HEK293 (cell line): ENCODE data around the gene MRPL18.

Source experiments
- FEZF1 ChIP-seq: fragments of 450-650 bp; formaldehyde crosslinking; IDR thresholded peaks from 2 replicates; pipeline ENCODE4 v1.5.1; 2016; ENCODE audit warnings: missing biosample characterization, missing genetic modification characterization
- GLIS2 ChIP-seq: fragments of 450-650 bp; formaldehyde crosslinking; IDR thresholded peaks from 2 replicates; pipeline ENCODE4 v1.5.1; 2016; ENCODE audit warnings: missing biosample characterization, missing genetic modification characterization
- KLF10 ChIP-seq: fragments of 450-650 bp; IDR thresholded peaks from 2 replicates; pipeline ENCODE4 v1.5.1; 2018; ENCODE audit warnings: missing biosample characterization, mild to moderate bottlenecking, missing genetic modification characterization
- KLF9 ChIP-seq: fragments of 450-650 bp; formaldehyde crosslinking; IDR thresholded peaks from 2 replicates; pipeline ENCODE4 v1.5.1; 2016; ENCODE audit warnings: missing biosample characterization, missing genetic modification characterization, low read depth
- MZF1 ChIP-seq: fragments of 450-650 bp; formaldehyde crosslinking; IDR thresholded peaks from 2 replicates; pipeline ENCODE4 v1.5.1; 2017; ENCODE audit warnings: missing biosample characterization, missing genetic modification characterization, borderline replicate concordance
- OVOL3 ChIP-seq: fragments of 450-650 bp; formaldehyde crosslinking; IDR thresholded peaks from 2 replicates; pipeline ENCODE4 v1.5.1; 2016; ENCODE audit warnings: missing biosample characterization, missing genetic modification characterization
- PBX3 ChIP-seq: sonication (generic); formaldehyde crosslinking; IDR thresholded peaks from 2 replicates; pipeline ENCODE4 v1.8.1; 2022; ENCODE audit warnings: mild to moderate bottlenecking, moderate library complexity, missing genetic modification reagents
- PRDM1 ChIP-seq: fragments of 450-650 bp; formaldehyde crosslinking; IDR thresholded peaks from 2 replicates; pipeline ENCODE4; 2016; ENCODE audit warnings: missing biosample characterization, missing genetic modification characterization
- PRDM6 ChIP-seq: fragments of 450-650 bp; formaldehyde crosslinking; IDR thresholded peaks from 2 replicates; pipeline ENCODE4 v1.5.1; 2017; ENCODE audit warnings: missing biosample characterization, missing genetic modification characterization
- RBAK ChIP-seq: fragments of 450-650 bp; formaldehyde crosslinking; IDR thresholded peaks from 2 replicates; pipeline ENCODE4 v1.5.1; 2016; ENCODE audit warnings: missing biosample characterization, missing genetic modification characterization
- TRIM28 ChIP-seq: IDR thresholded peaks from 2 replicates; pipeline ENCODE4 v1.6.1; 2011; ENCODE audit warnings: low read length, control low read depth, borderline replicate concordance
- ZBTB48 ChIP-seq: fragments of 450-650 bp; formaldehyde crosslinking; IDR thresholded peaks from 2 replicates; pipeline ENCODE4 v1.5.1; 2016; ENCODE audit warnings: missing biosample characterization, missing genetic modification characterization
- ZNF114 ChIP-seq: fragments of 450-650 bp; formaldehyde crosslinking; IDR thresholded peaks from 2 replicates; pipeline ENCODE4 v1.5.0; 2017; ENCODE audit warnings: missing biosample characterization, missing genetic modification characterization
- ZNF146 ChIP-seq: fragments of 450-650 bp; formaldehyde crosslinking; IDR thresholded peaks from 2 replicates; pipeline ENCODE4 v1.5.1; 2016; ENCODE audit warnings: missing biosample characterization, missing genetic modification characterization
- ZNF184 ChIP-seq: fragments of 450-650 bp; IDR thresholded peaks from 2 replicates; pipeline ENCODE4 v1.5.1; 2018; ENCODE audit warnings: missing biosample characterization, mild to moderate bottlenecking, missing genetic modification characterization
- ZNF19 ChIP-seq: fragments of 450-650 bp; formaldehyde crosslinking; IDR thresholded peaks from 2 replicates; pipeline ENCODE4; 2016; ENCODE audit warnings: missing biosample characterization, missing genetic modification characterization, low read depth
- ZNF202 ChIP-seq: fragments of 450-650 bp; formaldehyde crosslinking; IDR thresholded peaks from 2 replicates; pipeline ENCODE4 v1.5.1; 2016; ENCODE audit warnings: missing biosample characterization, missing genetic modification characterization, borderline replicate concordance
- ZNF239 ChIP-seq: fragments of 450-650 bp; formaldehyde crosslinking; IDR thresholded peaks from 2 replicates; pipeline ENCODE4 v1.5.1; 2016; ENCODE audit warnings: missing biosample characterization, missing genetic modification characterization
- ZNF510 ChIP-seq: fragments of 450-650 bp; formaldehyde crosslinking; IDR thresholded peaks from 2 replicates; pipeline ENCODE4 v1.5.1; 2018; ENCODE audit warnings: mild to moderate bottlenecking, missing genetic modification characterization, missing biosample characterization; ENCODE audit not compliant: insufficient replicate concordance
- ZNF555 ChIP-seq: fragments of 450-650 bp; formaldehyde crosslinking; conservative IDR thresholded peaks from 2 replicates; pipeline ENCODE4 v1.5.1; 2017; ENCODE audit warnings: missing biosample characterization, mild to moderate bottlenecking, missing genetic modification characterization, inconsistent platforms
- ZNF621 ChIP-seq: fragments of 450-650 bp; formaldehyde crosslinking; IDR thresholded peaks from 2 replicates; pipeline ENCODE4 v1.5.1; 2017; ENCODE audit warnings: missing biosample characterization, missing genetic modification characterization
- ZNF624 ChIP-seq: fragments of 450-650 bp; formaldehyde crosslinking; IDR thresholded peaks from 2 replicates; pipeline ENCODE4 v1.5.1; 2017; ENCODE audit warnings: missing biosample characterization, missing genetic modification characterization
- ZNF776 ChIP-seq: fragments of 450-650 bp; formaldehyde crosslinking; IDR thresholded peaks from 2 replicates; pipeline ENCODE4 v1.5.0; 2017; ENCODE audit warnings: missing biosample characterization, missing genetic modification characterization, borderline replicate concordance
- ZNF777 ChIP-seq: fragments of 450-650 bp; formaldehyde crosslinking; IDR thresholded peaks from 2 replicates; pipeline ENCODE4 v1.5.1; 2017; ENCODE audit warnings: missing biosample characterization, missing genetic modification characterization, borderline replicate concordance
- ZSCAN16 ChIP-seq: fragments of 450-650 bp; formaldehyde crosslinking; IDR thresholded peaks from 2 replicates; pipeline ENCODE4 v1.5.1; 2016; ENCODE audit warnings: missing biosample characterization, missing genetic modification characterization
- TF ChIP-seq, protein P1 (sequence below): fragments of 450-650 bp; formaldehyde crosslinking; conservative IDR thresholded peaks from 2 replicates; pipeline ENCODE4 v1.5.1; 2016; ENCODE audit warnings: low read depth, missing biosample characterization, missing genetic modification characterization
- TF ChIP-seq, protein P2 (sequence below): fragments of 450-650 bp; formaldehyde crosslinking; IDR thresholded peaks from 2 replicates; pipeline ENCODE4 v1.5.1; 2016; ENCODE audit warnings: missing biosample characterization, missing genetic modification characterization, borderline replicate concordance
- TF ChIP-seq, protein P3 (sequence below): fragments of 450-650 bp; formaldehyde crosslinking; IDR thresholded peaks from 2 replicates; pipeline ENCODE4; 2016; ENCODE audit warnings: missing biosample characterization, missing genetic modification characterization
- TF ChIP-seq, protein P4 (sequence below): fragments of 450-650 bp; formaldehyde crosslinking; IDR thresholded peaks from 2 replicates; pipeline ENCODE4 v1.5.0; 2017; ENCODE audit warnings: missing biosample characterization, missing genetic modification characterization, borderline replicate concordance

MRPL18 gene

DNA sequence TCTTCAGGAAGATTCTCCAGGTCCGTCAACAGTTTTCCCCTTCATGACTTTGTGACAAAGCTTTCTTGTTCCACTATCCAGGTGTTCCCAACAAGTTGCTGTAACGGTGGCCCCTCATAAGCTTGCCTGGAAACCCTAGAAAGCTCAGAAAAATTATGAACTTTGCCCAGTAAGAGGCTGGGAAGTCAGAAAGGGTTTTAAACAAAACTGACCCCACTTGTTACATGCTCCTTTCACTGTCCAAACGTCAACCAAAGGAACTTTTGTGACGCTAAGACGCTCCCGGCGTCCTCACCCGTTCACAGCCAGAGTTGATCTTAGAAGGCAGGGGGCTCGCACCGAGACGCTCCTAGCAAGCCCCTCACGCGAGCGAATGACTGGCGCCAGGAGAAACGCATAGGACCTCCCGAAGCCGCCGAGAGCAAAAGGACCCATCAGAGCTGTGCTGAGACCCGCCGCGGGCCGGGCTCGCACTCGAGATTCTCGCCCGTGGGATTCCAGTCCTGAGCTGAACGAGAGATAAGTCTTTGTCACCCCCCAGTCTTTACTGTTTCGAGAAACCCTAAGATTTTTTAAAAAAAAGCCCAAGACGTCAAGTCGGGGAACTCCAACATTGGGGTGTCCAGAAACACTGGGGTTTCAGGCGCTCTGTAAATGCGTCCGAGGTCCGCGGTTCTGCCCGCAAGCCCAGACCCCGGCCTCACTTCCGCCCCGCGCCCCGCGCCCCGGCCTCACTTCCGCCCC lies 29.0 kb upstream of the MRPL18 start (continued):
- TF ChIP-seq, protein P1, sequence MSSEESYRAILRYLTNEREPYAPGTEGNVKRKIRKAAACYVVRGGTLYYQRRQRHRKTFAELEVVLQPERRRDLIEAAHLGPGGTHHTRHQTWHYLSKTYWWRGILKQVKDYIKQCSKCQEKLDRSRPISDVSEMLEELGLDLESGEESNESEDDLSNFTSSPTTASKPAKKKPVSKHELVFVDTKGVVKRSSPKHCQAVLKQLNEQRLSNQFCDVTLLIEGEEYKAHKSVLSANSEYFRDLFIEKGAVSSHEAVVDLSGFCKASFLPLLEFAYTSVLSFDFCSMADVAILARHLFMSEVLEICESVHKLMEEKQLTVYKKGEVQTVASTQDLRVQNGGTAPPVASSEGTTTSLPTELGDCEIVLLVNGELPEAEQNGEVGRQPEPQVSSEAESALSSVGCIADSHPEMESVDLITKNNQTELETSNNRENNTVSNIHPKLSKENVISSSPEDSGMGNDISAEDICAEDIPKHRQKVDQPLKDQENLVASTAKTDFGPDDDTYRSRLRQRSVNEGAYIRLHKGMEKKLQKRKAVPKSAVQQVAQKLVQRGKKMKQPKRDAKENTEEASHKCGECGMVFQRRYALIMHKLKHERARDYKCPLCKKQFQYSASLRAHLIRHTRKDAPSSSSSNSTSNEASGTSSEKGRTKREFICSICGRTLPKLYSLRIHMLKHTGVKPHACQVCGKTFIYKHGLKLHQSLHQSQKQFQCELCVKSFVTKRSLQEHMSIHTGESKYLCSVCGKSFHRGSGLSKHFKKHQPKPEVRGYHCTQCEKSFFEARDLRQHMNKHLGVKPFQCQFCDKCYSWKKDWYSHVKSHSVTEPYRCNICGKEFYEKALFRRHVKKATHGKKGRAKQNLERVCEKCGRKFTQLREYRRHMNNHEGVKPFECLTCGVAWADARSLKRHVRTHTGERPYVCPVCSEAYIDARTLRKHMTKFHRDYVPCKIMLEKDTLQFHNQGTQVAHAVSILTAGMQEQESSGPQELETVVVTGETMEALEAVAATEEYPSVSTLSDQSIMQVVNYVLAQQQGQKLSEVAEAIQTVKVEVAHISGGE (tag by site-specific recombination): peak; percentile 75
- TF ChIP-seq ZNF146 (tag by site-specific recombination) (no peak), ZNF184 (tag by site-specific recombination) (no peak), ZBTB48 (tag by site-specific recombination) (no peak), ZSCAN16 (no peak), KLF10 (no peak), ZNF239 (tag by site-specific recombination) (no peak), ZNF510 (tag by site-specific recombination) (no peak), PRDM1 (0 out of 2 replicates have a peak, but pooled peaks have one; percentile 4), OVOL3 (tag by site-specific recombination) (no peak), FEZF1 (tag by site-specific recombination) (no peak), GLIS2 (tag by site-specific recombination) (peak; percentile 12; the same call in 1 of the 2 replicates), ZNF202 (tag by site-specific recombination) (no peak), ZNF555 (tag by site-specific recombination) (no peak), ZNF776 (no peak), ZNF621 (no peak), RBAK (tag by site-specific recombination) (no peak), ZNF624 (no peak), TRIM28 (no peak), KLF9 (tag by site-specific recombination) (no peak), ZNF19 (no peak), MZF1 (no peak), ZNF777 (tag by site-specific recombination) (0 out of 2 replicates have a peak, but pooled peaks have one; percentile 21), ZNF114 (tag by site-specific recombination) (no peak), PRDM6 (no peak), PBX3 (CRISPR knock-in tag) (no peak; the same call in 1 of the 2 replicates)
- TF ChIP-seq, protein P2, sequence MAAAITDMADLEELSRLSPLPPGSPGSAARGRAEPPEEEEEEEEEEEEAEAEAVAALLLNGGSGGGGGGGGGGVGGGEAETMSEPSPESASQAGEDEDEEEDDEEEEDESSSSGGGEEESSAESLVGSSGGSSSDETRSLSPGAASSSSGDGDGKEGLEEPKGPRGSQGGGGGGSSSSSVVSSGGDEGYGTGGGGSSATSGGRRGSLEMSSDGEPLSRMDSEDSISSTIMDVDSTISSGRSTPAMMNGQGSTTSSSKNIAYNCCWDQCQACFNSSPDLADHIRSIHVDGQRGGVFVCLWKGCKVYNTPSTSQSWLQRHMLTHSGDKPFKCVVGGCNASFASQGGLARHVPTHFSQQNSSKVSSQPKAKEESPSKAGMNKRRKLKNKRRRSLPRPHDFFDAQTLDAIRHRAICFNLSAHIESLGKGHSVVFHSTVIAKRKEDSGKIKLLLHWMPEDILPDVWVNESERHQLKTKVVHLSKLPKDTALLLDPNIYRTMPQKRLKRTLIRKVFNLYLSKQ (tag by site-specific recombination): no peak
- TF ChIP-seq, protein P3, sequence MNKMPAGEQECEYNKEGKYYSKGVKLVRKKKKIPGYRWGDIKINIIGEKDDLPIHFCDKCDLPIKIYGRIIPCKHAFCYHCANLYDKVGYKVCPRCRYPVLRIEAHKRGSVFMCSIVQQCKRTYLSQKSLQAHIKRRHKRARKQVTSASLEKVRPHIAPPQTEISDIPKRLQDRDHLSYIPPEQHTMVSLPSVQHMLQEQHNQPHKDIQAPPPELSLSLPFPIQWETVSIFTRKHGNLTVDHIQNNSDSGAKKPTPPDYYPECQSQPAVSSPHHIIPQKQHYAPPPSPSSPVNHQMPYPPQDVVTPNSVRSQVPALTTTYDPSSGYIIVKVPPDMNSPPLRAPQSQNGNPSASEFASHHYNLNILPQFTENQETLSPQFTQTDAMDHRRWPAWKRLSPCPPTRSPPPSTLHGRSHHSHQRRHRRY (tag by site-specific recombination): no peak
- TF ChIP-seq, protein P4, sequence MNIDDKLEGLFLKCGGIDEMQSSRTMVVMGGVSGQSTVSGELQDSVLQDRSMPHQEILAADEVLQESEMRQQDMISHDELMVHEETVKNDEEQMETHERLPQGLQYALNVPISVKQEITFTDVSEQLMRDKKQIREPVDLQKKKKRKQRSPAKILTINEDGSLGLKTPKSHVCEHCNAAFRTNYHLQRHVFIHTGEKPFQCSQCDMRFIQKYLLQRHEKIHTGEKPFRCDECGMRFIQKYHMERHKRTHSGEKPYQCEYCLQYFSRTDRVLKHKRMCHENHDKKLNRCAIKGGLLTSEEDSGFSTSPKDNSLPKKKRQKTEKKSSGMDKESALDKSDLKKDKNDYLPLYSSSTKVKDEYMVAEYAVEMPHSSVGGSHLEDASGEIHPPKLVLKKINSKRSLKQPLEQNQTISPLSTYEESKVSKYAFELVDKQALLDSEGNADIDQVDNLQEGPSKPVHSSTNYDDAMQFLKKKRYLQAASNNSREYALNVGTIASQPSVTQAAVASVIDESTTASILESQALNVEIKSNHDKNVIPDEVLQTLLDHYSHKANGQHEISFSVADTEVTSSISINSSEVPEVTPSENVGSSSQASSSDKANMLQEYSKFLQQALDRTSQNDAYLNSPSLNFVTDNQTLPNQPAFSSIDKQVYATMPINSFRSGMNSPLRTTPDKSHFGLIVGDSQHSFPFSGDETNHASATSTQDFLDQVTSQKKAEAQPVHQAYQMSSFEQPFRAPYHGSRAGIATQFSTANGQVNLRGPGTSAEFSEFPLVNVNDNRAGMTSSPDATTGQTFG (tag by site-specific recombination): no peak
